COLO829 (cell line): Measurements from ENCODE around the gene NECTIN2.
"Not testable (repeated sequence)": the region's sequence is repeated elsewhere in the genome, so short reads cannot be mapped to it uniquely, and the experiment has no call there.

Experiments used
- DNase-seq: peaks from one replicate; pipeline ENCODE4 v3.0.0; 2012; ENCODE audit warnings: low spot score

Gene NECTIN2

GRCh38 chr19:44908836-44909261, 62.8 kb downstream of the NECTIN2 start:
- DNase-seq = no peak

DNA sequence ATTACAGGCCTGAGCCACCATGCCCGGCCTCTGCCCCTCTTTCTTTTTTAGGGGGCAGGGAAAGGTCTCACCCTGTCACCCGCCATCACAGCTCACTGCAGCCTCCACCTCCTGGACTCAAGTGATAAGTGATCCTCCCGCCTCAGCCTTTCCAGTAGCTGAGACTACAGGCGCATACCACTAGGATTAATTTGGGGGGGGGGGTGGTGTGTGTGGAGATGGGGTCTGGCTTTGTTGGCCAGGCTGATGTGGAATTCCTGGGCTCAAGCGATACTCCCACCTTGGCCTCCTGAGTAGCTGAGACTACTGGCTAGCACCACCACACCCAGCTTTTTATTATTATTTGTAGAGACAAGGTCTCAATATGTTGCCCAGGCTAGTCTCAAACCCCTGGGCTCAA, 63.7 kb downstream of the NECTIN2 start:
- no peak for DNase-seq

- DNase-seq = not testable (repeated sequence)
Observed at GRCh38 chr19:44911896-44912295, 65.8 kb downstream of the NECTIN2 start.

DNA sequence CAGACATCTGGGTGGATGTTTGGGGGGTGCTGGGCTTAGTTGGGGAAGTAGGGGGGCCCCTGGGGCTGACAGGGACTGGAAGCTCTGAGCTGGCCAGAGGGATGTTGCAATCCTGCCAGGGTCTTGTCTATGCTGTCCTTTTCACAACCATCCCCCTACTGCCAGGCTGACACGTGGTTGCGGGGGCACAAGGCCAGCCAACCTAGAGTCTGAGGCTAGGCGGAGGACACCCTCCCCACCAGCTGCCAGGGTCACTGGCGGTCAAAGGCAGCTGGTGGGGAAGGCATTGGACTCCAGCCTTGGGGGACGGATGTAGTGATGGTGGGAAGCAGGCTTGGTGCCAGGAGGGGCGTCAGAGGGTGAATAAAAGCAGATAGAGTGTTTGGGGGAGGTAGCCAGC, 66.8 kb downstream of the NECTIN2 start:
- DNase-seq = no peak

DNA sequence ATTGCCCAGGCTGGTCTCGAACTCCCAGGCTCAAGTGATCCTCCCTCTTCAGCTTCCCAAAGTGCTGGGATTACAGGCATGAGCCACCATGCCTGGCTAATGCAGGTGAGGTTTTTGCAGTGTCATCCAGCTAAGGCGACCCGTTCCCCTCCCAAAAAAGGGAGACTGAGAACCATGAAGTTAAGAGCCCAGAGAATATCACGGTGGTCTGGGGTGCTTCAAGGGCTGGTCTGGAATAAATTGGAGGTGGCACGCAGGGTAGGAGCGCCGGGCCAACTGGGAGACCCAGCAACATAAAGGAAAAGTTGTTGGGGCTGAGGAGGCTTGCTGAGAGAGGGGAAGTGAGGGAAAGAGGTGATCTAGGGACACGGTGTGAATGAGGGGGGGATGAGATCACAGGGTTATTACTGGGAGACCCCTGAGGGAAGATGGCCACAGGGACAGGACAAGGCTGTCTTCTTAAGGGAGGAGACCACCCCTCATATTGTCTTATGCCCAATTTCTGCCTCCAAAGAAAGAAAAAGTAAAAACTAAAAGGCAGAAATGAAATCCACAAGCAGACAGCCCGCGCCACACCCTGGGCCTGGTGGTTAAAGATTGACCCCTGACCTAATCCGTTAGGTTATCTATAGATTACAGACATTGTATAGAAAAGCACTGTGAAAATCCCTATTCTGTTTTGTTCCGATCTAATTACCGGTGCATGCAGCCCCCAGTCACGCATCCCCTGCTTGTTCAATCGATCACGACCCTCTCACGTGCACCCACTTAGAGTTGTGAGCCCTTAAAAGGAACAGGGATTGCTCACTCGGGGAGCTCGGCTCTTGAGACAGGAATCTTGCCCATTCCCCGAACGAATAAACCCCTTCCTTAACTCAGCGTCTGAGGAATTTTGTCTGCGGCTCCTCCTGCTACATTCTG, 67.7 kb downstream of the NECTIN2 start:
- DNase-seq = not testable (repeated sequence)

DNA sequence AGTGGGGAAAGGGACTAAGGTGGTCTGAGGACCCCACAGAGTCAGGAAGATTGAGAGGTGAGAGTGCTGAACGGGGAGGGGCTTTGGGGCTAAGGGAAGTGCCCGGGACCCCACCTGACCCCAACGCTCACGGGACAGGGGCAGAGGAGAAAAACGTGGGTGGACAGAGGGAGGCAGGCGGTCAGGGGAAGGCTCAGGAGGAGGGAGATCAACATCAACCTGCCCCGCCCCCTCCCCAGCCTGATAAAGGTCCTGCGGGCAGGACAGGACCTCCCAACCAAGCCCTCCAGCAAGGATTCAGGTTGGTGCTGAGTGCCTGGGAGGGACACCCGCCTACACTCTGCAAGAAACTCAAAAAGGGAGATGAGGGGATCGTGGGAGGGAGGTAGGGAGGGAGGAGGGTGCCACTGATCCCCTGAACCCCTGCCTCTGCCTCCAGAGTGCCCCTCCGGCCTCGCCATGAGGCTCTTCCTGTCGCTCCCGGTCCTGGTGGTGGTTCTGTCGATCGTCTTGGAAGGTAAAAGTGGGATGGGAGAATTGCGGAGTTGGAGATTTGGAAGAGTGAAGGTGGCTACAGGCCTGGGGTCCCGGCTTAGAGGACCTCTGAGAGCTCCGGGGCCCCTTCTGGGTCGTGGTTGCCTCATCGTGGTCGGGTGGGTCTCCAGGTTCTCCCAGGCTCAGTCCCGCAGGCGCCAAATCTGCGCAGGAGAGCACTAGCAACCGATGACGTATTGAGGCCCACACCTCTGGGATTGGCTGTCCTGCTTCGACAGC, 68.5 kb downstream of the NECTIN2 start, which contains the start of gene APOC1:
APOC1 (plus strand) TSS at position 176 of the 774 bp plus-strand sequence; CDS start at position 460, 284 bp downstream.
- peak; percentile 92 for DNase-seq

DNA sequence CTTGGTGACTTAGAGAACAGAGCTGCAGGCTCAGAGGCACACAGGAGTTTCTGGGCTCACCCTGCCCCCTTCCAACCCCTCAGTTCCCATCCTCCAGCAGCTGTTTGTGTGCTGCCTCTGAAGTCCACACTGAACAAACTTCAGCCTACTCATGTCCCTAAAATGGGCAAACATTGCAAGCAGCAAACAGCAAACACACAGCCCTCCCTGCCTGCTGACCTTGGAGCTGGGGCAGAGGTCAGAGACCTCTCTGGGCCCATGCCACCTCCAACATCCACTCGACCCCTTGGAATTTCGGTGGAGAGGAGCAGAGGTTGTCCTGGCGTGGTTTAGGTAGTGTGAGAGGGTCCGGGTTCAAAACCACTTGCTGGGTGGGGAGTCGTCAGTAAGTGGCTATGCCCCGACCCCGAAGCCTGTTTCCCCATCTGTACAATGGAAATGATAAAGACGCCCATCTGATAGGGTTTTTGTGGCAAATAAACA, 78.2 kb downstream of the NECTIN2 start:
- no peak for DNase-seq

GRCh38 chr19:44925114-44925891, 79.2 kb downstream of the NECTIN2 start:
- no peak for DNase-seq

GRCh38 chr19:44926245-44927077, 80.4 kb downstream of the NECTIN2 start:
- DNase-seq = not testable (repeated sequence)

DNA sequence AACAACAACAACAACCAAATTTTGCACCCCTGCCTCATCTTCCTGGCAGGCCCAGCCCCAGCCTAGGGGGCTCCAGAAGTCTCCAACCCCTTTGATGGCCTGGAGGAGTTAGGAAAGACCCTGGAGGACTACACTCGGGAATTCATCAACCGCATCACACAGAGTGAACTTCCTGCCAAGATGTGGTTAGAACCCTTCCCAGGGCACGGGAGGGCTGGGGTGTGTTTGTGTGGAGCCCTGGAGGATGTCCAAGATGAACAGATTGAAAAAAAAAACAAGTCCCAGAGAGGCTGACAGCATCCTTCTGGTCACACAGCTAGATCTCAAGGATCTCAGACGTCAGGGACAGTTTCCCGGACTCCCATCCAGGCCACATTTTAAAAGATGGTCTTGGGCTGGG, 81.6 kb downstream of the NECTIN2 start:
- no peak for DNase-seq

DNA sequence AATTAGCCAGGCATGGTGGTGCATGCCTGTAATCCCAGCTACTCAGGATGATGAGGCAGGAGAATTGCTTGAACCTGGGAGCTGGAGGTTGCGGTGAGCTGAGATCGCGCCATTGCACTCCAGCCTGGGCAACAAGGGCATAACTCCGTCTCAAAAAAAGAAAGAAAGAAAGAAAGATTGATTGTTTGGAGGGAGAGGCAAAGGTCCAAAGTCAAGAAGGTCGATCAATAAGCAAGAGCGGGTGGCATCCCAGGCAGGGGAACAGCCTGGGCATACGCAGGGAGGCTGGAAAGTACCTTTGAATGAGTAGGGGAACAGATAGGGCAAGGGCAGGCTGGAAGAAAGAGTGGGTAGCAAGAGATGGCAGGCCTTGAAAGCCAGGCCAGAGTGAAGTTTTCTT, 84.0 kb downstream of the NECTIN2 start:
- DNase-seq = no peak

DNA sequence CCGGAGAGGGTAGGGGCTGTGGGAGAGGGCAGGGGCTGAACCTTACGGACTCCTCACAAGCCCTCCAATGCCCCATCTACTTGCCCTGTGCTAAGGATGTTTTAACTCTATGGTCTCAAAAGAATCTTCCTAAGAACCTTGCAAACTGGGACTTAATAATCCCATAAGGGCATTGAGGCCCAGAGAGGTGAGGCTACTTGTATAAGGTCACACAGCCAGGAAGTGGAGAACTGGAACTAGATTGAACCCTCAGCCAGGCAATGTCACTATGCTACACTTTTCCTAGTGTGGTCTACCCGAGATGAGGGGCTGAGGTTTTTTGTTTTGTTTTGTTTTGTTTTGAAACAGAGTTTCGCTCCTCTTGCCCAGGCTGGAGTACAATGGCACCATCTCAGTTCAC, 85.4 kb downstream of the NECTIN2 start:
- no peak for DNase-seq
